ENCODE results near the gene HACE1. TPM values are rescaled to one million over a fixed set of nuclear protein-coding genes. Genes with fewer than 3 reads are reported as not detected.
"Not testable (repeated sequence)": the region's sequence is repeated elsewhere in the genome, so short reads cannot be mapped to it uniquely, and the experiment has no call there.

Gene HACE1, protein sequence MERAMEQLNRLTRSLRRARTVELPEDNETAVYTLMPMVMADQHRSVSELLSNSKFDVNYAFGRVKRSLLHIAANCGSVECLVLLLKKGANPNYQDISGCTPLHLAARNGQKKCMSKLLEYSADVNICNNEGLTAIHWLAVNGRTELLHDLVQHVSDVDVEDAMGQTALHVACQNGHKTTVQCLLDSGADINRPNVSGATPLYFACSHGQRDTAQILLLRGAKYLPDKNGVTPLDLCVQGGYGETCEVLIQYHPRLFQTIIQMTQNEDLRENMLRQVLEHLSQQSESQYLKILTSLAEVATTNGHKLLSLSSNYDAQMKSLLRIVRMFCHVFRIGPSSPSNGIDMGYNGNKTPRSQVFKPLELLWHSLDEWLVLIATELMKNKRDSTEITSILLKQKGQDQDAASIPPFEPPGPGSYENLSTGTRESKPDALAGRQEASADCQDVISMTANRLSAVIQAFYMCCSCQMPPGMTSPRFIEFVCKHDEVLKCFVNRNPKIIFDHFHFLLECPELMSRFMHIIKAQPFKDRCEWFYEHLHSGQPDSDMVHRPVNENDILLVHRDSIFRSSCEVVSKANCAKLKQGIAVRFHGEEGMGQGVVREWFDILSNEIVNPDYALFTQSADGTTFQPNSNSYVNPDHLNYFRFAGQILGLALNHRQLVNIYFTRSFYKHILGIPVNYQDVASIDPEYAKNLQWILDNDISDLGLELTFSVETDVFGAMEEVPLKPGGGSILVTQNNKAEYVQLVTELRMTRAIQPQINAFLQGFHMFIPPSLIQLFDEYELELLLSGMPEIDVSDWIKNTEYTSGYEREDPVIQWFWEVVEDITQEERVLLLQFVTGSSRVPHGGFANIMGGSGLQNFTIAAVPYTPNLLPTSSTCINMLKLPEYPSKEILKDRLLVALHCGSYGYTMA
- total RNA-seq (13.9 TPM), polyA plus RNA-seq (1 to 10 TPM; 4.2 to 6.3 (median 4.9) TPM)

DNA sequence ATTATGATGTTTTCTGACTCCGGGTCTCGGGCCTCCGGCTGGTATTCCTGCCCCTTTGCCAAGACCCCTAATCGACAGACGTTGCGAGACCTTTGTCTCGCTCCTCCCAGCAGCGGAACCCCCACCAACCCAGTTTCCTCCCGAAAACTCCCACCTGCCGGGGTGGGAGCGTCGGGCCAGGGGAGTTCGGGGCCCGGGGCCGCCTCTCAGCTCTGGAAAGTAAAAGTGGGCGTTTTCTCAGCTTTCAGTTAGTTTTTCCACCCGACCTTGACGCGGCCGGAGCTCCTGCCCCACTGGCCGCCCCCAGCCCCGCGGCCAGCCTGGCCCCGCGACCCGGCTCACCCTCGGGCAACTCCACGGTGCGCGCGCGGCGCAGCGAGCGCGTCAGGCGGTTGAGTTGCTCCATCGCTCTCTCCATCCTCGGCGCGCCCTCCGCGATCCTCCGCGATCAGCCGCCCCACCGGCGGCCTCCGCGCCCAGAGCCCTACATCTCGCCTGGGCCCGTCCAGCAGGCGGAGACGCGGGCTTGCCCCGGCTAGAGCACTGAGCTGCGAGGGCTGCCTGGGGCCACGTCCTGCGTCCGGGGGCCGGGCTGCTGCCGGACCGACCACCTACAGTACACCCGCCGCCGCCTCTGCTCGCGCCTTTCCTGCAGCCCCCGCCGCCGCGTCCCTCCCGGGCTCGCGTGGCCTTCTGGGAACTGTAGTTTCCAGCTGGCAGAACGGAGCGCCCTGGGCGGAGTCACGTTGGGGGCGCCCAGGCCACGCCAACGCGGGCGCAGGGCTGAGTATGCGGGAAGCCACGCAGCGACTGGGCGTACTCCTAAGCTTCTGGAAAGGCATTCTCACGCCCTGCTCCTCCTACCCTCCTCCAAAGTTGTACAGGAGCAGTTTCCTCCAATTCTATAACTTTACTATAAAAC is at the start of gene HACE1:
HACE1 (minus strand) TSS at position 695 of the 922 bp plus-strand sequence; CDS start at position 418, 277 bp downstream.
- peak within 1 kb of the TSS; percentile 94 to 97 (median 96) for H3K4me3 Mint-ChIP-seq
- DNase-seq (peak; percentile 80 to 92 (median 89)), ATAC-seq (ENCODE audit: low read depth in 2 of 2) (peak; percentile 98 to 99)

DNA sequence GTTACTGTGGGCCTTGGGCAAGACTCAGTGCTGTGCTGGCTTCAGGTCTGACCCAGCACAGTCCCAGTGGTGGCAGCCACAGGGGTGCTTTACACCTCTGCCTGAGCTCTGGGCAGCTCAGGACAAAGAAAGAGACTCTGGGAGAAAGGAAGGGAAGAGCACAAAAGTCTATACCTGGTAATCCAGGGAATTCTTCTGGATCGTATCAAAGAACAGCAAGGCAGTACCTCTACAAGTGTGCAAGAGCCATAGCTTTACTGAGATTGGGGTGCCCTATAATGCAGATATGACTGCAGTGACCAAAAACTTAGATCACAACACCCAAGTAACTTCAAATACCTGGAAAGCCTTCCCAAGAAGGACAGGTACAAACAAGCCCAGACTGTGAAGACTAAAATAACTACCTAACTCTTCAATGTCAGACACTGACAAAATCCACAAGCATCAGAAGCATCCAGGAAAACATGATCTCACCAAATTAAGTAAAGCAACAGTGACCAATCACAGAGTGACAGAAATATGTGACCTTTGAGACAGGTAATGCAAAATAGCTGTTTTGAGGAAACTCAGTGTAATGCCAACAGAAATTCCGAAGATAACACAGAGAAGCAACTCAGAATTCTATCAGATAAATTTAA is 49.3 kb upstream of the HACE1 start:
- no peaks in the 10 kb centered on the region for H3K9me3 ChIP-seq (ENCODE audit: control insufficient read depth in 2 of 2, low read length in 2 of 2)
- H3K27ac Mint-ChIP-seq: no peak overlapping the region
- H3K4me1 ChIP-seq (ENCODE audit: control insufficient read depth, insufficient read depth, low read length, poor library complexity, severe bottlenecking): no peaks in the 10 kb centered on the region
- no peak overlapping the region for H3K4me3 Mint-ChIP-seq
- peaks cover 0 to 5% (median 1%) of the 10 kb centered on the region in 7 donors for H3K9me3 Mint-ChIP-seq
- H3K36me3 Mint-ChIP-seq: no peaks in the 10 kb centered on the region
- H3K27me3 ChIP-seq (ENCODE audit: control insufficient read depth, insufficient read depth, low read length): no peaks in the 10 kb centered on the region
- no peaks in the 10 kb centered on the region for H3K4me1 Mint-ChIP-seq
- no peak overlapping the region for H3K27ac ChIP-seq (ENCODE audit: insufficient read depth, low read length, poor library complexity, severe bottlenecking)
- H3K27me3 Mint-ChIP-seq: peaks cover 24% of the 10 kb centered on the region
- H3K36me3 ChIP-seq (ENCODE audit: control insufficient read depth, insufficient read depth, low read length): no peaks in the 10 kb centered on the region
- H3K4me3 ChIP-seq (ENCODE audit: low read depth, low read length): no peak overlapping the region
- ATAC-seq (ENCODE audit: low read depth in 2 of 2) (no peak), DNase-seq (no peak)

More for the DNA sequence above, at the start of gene HACE1:
- H3K9me3 ChIP-seq (ENCODE audit: control insufficient read depth in 2 of 2, low read length in 2 of 2): no peaks in the 10 kb centered on the region
- H3K36me3 ChIP-seq (ENCODE audit: control insufficient read depth, insufficient read depth, low read length): no peaks in the 10 kb centered on the region
- Mint-ChIP-seq H3K9me3 (no peaks in the 10 kb centered on the region), H3K27me3 (peaks cover 13% of the 10 kb centered on the region), H3K36me3 (no peaks in the 10 kb centered on the region), H3K4me1 (peaks cover 20 to 32% (median 23%) of the 10 kb centered on the region in 4 donors), H3K27ac (peak within 1 kb of the TSS; percentile 76 to 88 (median 87))
- H3K27me3 ChIP-seq (ENCODE audit: control insufficient read depth, insufficient read depth, low read length): peaks cover 3% of the 10 kb centered on the region
- H3K4me1 ChIP-seq (ENCODE audit: control insufficient read depth, insufficient read depth, low read length, poor library complexity, severe bottlenecking): peaks cover 17% of the 10 kb centered on the region
- peak within 1 kb of the TSS; percentile 49 for H3K27ac ChIP-seq (ENCODE audit: insufficient read depth, low read length, poor library complexity, severe bottlenecking)
- H3K4me3 ChIP-seq (ENCODE audit: low read depth, low read length): peak within 1 kb of the TSS; percentile 82

DNA sequence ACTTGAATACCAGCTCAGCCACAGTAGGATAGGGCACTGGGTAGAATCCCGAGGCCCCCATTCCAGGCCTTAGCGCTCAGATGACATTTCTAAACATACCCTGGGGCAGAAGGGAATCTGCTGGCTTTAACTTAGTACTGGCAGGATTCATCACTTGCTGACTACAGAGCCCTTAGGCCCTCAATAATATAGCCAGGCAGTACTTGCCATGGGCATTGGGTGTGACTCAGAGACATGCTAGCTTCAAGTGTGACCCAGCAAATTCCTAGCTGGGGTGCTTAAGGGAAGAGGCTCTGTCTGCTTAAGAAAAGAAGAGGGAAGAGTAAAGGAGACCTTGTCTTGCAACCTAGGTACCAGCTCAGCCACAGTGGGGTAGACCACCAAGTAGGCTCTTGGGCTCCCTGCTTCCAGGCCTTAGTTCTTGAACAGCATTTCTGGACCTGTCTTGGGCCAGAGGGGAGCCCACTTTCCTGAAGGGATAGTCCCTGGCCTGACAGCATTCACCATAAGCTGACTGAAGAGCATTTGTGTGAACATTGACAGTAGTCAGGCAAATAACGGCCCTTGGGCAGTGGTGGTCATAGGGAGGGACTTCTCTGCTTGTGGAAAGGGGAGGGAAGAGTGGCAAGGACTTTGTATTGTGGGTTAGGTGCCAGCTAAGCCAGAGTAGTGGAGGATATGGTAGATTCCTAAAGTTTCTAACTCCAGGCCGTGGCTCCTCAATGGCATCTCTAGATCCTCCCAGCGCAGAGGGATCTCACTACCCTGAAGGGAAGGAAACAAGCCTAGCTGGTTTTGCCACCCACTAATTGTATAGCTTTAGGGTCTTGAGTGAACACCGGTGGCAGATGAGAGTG is 48.5 kb upstream of the HACE1 start:
- Histone ChIP-seq H3K36me3 (ENCODE audit: control insufficient read depth, insufficient read depth, low read length) (no peaks in the 10 kb centered on the region), H3K4me3 (ENCODE audit: low read depth, low read length) (no peak overlapping the region), H3K9me3 (ENCODE audit: control insufficient read depth in 2 of 2, low read length in 2 of 2) (no peaks in the 10 kb centered on the region), H3K27ac (ENCODE audit: insufficient read depth, low read length, poor library complexity, severe bottlenecking) (no peak overlapping the region), H3K27me3 (ENCODE audit: control insufficient read depth, insufficient read depth, low read length) (no peaks in the 10 kb centered on the region), H3K4me1 (ENCODE audit: control insufficient read depth, insufficient read depth, low read length, poor library complexity, severe bottlenecking) (no peaks in the 10 kb centered on the region)
- ATAC-seq (ENCODE audit: low read depth in 2 of 2) (no peak), DNase-seq (no peak)
- Mint-ChIP-seq H3K4me3 (no peak overlapping the region), H3K4me1 (no peaks in the 10 kb centered on the region), H3K27me3 (peaks cover 19% of the 10 kb centered on the region), H3K36me3 (no peaks in the 10 kb centered on the region), H3K27ac (no peak overlapping the region), H3K9me3 (peaks cover 0 to 5% (median 2%) of the 10 kb centered on the region in 7 donors)

DNA sequence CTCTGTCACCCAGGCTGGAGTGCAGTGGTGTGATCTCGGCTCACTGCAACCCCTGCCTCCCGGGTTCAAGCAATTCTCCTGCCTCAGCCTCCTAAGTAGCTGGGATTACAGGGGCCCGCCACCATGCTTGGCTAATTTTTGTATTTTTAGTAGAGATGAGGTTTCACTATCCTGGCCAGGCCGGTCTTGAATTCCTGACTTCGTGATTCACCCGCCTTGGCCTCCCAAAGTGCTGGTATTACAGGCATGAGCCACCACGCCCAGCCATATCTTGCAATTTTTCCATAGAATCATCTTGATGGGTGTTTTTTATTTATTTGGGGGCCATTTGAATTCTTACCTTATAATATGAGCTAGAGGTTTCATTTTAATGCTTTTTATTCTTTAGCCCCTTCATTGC is 39.2 kb upstream of the HACE1 start:
- not testable (repeated sequence) for H3K36me3 Mint-ChIP-seq; H3K9me3 Mint-ChIP-seq; H3K4me1 ChIP-seq (ENCODE audit: control insufficient read depth, insufficient read depth, low read length, poor library complexity, severe bottlenecking); H3K9me3 ChIP-seq (ENCODE audit: control insufficient read depth in 2 of 2, low read length in 2 of 2); H3K4me3 Mint-ChIP-seq; H3K27me3 ChIP-seq (ENCODE audit: control insufficient read depth, insufficient read depth, low read length); H3K27ac Mint-ChIP-seq; DNase-seq; H3K4me3 ChIP-seq (ENCODE audit: low read depth, low read length); H3K36me3 ChIP-seq (ENCODE audit: control insufficient read depth, insufficient read depth, low read length); ATAC-seq (ENCODE audit: low read depth in 2 of 2); H3K27ac ChIP-seq (ENCODE audit: insufficient read depth, low read length, poor library complexity, severe bottlenecking); H3K4me1 Mint-ChIP-seq
- H3K27me3 Mint-ChIP-seq: peaks cover 17% of the 10 kb centered on the region

DNA sequence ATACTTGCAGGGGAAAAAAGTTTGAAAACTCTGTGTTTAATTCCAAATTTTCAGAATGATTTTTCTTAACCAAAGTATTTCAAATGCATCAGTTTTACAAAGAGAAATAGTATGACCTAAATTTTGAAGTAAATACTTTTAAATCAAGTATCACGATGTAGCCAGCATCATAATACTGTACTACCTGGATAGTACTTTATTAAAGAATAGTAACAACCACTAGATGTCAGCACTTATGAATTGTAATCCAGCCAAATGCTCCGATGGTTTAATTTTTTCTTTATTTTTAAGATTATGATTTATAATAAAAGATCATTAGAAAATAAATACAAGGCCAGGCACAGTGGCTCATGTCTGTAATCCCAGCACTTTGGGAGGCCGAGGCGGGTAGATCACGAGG is 37.2 kb upstream of the HACE1 start:
- Mint-ChIP-seq H3K9me3 (peaks cover 0 to 2% (median 0%) of the 10 kb centered on the region in 7 donors), H3K4me3 (no peak overlapping the region), H3K4me1 (no peaks in the 10 kb centered on the region), H3K36me3 (no peaks in the 10 kb centered on the region), H3K27me3 (peaks cover 18% of the 10 kb centered on the region), H3K27ac (no peak overlapping the region)
- Histone ChIP-seq H3K27ac (ENCODE audit: insufficient read depth, low read length, poor library complexity, severe bottlenecking) (no peak overlapping the region), H3K4me3 (ENCODE audit: low read depth, low read length) (no peak overlapping the region), H3K27me3 (ENCODE audit: control insufficient read depth, insufficient read depth, low read length) (peaks cover 5% of the 10 kb centered on the region), H3K36me3 (ENCODE audit: control insufficient read depth, insufficient read depth, low read length) (no peaks in the 10 kb centered on the region), H3K4me1 (ENCODE audit: control insufficient read depth, insufficient read depth, low read length, poor library complexity, severe bottlenecking) (no peaks in the 10 kb centered on the region), H3K9me3 (ENCODE audit: control insufficient read depth in 2 of 2, low read length in 2 of 2) (no peaks in the 10 kb centered on the region)
- no peak for DNase-seq
- no peak for ATAC-seq (ENCODE audit: low read depth in 2 of 2)

DNA sequence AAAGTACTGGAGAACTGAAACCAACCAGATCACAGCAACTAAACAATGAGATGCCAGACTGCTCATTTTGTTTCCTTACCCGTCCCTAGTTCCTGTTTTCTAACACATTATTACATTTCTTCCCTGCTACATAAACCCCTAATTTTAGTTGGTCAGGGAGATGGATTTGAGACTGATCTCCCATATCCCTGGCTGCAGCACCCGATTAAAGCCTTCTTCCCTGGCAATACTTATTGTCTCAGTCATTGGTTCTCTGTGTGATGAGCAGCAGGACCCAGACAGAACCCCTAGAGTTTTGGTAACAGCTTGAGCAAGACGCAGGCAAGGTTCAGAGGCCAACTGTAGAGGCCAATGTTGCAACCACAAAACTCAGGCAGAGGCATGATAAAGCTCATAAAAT is 28.3 kb upstream of the HACE1 start:
- Histone ChIP-seq H3K27ac (ENCODE audit: insufficient read depth, low read length, poor library complexity, severe bottlenecking) (no peak overlapping the region), H3K36me3 (ENCODE audit: control insufficient read depth, insufficient read depth, low read length) (no peaks in the 10 kb centered on the region), H3K4me1 (ENCODE audit: control insufficient read depth, insufficient read depth, low read length, poor library complexity, severe bottlenecking) (no peaks in the 10 kb centered on the region), H3K4me3 (ENCODE audit: low read depth, low read length) (no peak overlapping the region), H3K9me3 (ENCODE audit: control insufficient read depth in 2 of 2, low read length in 2 of 2) (peaks cover 0 to 1% of the 10 kb centered on the region in 2 experiments), H3K27me3 (ENCODE audit: control insufficient read depth, insufficient read depth, low read length) (peaks cover 3% of the 10 kb centered on the region)
- Mint-ChIP-seq H3K36me3 (no peaks in the 10 kb centered on the region), H3K27ac (peak overlapping the region in 1 of 3 donors; percentile 12), H3K4me1 (no peaks in the 10 kb centered on the region), H3K27me3 (peaks cover 7% of the 10 kb centered on the region), H3K4me3 (no peak overlapping the region), H3K9me3 (peaks cover 0 to 3% (median 0%) of the 10 kb centered on the region in 7 donors)
- no peak for ATAC-seq (ENCODE audit: low read depth in 2 of 2)
- DNase-seq: no peak

Data from CD4-positive, CD25-positive, alpha-beta regulatory T cell (primary cell).